ENCODE data around the gene AUP1.

AUP1 gene

GRCh38 chr2:74535440-74535965, 6.0 kb upstream of the AUP1 start:
- DNase-seq = no peak

GRCh38 chr2:74534411-74534810, 4.9 kb upstream of the AUP1 start:
- DNase-seq = no peak

DNA sequence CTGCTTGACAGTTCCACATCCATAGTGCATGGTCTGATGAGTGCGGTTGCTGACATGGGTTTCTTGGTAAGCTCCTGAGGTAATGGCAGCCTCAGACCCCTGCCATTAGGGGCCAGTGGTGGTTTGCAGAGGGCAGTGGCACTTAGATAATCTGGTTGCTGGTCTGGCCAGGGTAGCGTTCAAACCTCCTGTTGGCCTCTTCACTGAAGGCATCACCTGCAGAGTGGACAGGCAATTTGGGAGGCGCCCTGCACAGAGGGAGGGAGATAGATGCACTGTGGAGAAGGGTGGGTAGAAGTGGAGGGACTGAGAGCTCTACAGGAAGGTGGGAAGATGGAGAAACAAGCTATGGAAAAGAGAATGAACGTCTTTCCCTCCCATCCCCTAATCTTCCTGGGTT, 4.0 kb upstream of the AUP1 start:
- DNase-seq = no peak

GRCh38 chr2:74532222-74532621, 2.7 kb upstream of the AUP1 start:
- no peak for DNase-seq

- DNase-seq = no peak
Observed at GRCh38 chr2:74531666-74532065, 2.2 kb upstream of the AUP1 start.

- DNase-seq = peak; percentile 29
Observed at GRCh38 chr2:74530239-74531187, 1.0 kb upstream of the AUP1 start.

- no peak for DNase-seq
Observed at GRCh38 chr2:74528600-74529356, 728 bp downstream of the AUP1 start.

GRCh38 chr2:74527741-74528140, 1.8 kb downstream of the AUP1 start:
- DNase-seq = no peak

DNA sequence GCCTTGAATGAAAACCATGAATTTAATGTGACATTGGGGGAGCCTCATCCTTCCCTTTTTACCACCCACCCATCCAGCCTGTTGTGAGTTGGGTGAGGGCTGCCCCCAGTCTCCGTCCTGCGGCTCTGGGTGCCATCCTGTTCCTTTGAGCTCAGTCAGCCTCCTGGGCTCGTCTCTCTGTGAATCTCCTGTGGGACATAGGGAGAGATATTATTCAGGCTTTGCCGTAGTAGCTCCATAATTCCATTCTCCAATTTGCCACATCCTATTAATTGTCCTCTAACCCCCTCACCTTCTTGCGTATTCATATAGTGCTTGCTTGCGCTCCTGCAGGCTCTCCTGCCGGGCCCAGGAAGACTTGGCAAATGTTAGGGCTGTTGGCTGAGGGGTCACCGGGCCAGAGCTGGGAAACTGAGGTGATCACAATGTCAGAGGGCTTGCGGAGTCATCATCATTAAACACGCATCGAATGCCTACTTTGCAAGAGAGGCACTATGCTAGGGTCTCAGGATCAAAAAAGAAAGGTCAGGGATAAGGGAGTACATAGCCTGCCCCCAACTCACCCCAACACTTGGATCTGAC, 2.8 kb downstream of the AUP1 start:
- DNase-seq = no peak

- DNase-seq = no peak
Observed at GRCh38 chr2:74525717-74526648, 3.5 kb downstream of the AUP1 start, which contains the start of gene DQX1. Gene DQX1, minus strand, starts transcription at chr2:74526231. Its CDS starts 502 bp downstream, at chr2:74525729.

GRCh38 chr2:74524955-74525716, 4.4 kb downstream of the AUP1 start:
- DNase-seq = no peak

- DNase-seq = no peak
Observed at GRCh38 chr2:74524005-74524404, 5.5 kb downstream of the AUP1 start.

- no peak for DNase-seq
Observed at GRCh38 chr2:74522516-74522915, 7.0 kb downstream of the AUP1 start.

DNA sequence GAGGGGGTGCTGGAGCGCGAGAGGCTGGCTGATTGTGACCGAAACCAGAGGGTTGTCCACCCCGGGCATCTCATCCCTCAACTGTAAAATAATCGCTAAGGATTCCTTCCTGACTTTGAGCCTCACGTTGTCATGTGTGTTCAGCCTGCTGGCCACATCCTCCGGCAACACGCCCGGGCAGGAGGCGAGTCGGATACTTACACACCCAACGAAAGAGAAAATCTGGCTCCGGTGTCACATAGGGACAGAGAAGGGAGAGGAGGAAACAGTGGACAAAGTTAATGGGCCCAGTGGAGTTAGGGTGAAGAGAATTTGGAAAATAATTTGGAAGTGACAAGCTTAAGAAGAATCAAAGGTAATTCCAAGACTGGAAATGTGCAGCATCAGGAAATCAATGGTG, 12.9 kb downstream of the AUP1 start:
- DNase-seq = no peak

GRCh38 chr2:74515981-74516633, 13.4 kb downstream of the AUP1 start:
- peak; percentile 63 for DNase-seq

GRCh38 chr2:74515271-74515980, 14.1 kb downstream of the AUP1 start:
- DNase-seq = no peak

DNA sequence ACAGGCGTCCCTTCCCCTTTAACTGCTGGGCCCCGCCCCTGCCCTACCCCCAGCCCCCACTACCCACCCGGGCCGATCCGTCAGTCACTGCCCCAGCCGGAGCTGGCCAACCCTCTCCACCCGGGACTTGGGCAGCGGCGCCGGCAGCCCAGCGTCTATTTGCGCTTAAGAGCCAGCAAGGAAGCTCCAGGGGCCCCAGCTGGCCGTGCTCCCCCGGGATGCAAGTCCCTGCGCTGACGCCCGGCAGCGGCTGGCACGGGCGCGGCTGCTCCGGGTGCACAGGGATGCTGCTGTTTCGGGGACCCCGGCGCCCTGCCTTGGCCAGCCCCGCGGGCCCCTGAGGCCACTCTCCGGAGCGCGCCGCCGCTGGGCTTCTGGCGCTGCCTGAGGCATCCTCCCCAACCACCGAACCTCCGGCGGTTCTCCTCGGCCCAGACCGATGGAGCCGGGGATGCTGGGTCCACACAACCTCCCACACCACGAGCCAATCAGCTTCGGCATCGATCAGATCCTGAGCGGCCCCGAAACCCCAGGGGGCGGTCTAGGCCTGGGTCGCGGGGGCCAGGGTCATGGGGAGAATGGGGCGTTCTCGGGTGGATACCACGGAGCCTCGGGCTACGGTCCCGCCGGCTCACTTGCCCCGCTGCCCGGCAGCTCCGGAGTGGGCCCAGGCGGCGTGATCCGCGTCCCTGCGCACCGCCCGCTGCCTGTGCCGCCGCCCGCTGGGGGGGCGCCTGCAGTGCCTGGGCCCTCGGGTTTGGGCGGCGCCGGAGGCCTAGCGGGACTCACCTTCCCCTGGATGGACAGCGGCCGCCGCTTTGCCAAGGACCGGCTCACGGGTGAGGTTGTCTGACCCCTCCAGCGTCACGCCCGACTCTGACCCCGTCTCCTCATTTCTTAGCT, 14.9 kb downstream of the AUP1 start, which contains the start of gene TLX2:
TSS of gene TLX2 (plus strand) at position 83 of the 903 bp plus-strand sequence. CDS start at position 440, 357 bp downstream.
- no peak for DNase-seq

- DNase-seq = no peak
Observed at GRCh38 chr2:74513605-74514367, 15.7 kb downstream of the AUP1 start.

All from activated effector memory CD4-positive, alpha-beta T cell treated with Interleukin-2 at 50 U/mL for 16 hours (primary cell).